GM11168 (cell line): ENCODE data around the gene LILRA6.

ENCODE experiments used
- in situ Hi-C: fragments of 300-500 bp; cut with MboI; formaldehyde crosslinking; loops from one replicate; pipeline ENCODE4 v1.12.0; 2022; ENCODE audit warnings: low sequenced_read_pairs; ENCODE audit not compliant: unreplicated experiment

Gene LILRA6

GRCh38 chr19:54191011-54191810, 51.4 kb downstream of the LILRA6 start, which contains the start of gene TSEN34:
TSEN34 (plus strand) TSS chr19:54191308; CDS start chr19:54191365, 57 bp downstream.
- in situ Hi-C loops, result no loop called here

- in situ Hi-C loops, result no loop called here
These were observed 52.0 kb downstream of the LILRA6 start for GRCh38 chr19:54190503-54191010.

GRCh38 chr19:54189735-54190502, 52.7 kb downstream of the LILRA6 start:
- in situ Hi-C loops, result no loop called here

- in situ Hi-C loops, result no loop called here
These were observed 53.4 kb downstream of the LILRA6 start, which contains the start of gene MBOAT7 for GRCh38 chr19:54189145-54189734. MBOAT7 (minus strand) TSS chr19:54189580; CDS start chr19:54188508, 1,072 bp downstream.

DNA sequence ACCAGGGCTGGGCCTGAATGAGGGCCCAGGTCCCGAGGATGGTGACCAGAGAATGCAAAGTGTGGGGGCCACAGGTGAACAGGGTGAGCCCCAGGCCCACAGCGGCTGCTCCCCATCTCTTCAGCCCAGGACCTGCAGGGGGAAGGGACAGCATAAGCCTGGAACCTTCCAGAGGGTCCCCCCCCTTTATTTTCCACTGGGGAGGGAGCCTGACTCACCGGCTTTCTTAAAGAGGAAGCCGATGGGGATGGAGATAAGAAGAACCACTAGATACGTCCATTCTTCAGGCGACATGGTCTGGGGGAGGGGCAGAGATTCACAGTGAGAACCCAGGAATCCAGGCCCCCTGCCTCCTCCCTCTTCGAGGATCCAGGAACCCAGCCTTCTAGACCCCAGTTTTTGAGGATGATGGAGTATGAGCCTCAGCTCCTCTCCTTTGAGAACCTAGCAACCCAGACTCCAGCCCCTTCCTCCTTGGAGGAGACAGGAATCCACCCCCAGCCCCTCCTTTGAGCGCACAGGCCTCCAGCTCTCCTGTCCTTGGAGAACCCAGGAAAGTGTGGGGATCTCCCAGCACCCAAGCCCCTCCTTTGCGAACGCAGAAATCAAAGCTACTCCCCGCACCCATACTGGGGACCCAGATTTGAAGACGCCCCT, 54.2 kb downstream of the LILRA6 start:
- in situ Hi-C loops, result no loop called here

DNA sequence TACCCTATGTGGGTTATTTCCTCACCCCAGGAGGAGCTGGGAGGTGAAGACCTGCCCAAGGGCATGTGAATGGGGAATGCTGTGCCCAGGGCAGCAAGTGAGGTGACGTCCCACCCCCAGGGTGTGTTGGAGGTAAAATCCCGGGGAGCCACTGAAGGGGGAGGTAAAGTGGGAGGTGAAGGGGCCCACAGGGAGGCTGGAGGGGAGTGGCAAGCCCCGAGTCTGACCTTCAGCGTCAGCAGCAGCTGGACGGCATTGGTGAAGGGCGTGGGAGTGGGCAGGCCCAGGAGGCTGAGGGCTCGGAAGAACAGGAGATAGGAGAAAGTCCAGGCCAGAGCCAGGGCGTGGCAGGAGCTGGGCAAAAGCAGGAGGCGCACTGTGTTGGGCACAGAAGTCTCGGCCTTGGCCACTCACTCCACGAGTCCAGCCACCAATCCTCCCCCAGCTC, 55.6 kb downstream of the LILRA6 start:
- in situ Hi-C loops, result no loop called here
